Mucosa of gallbladder (tissue), 1 donor: ENCODE results near the gene AEBP2. TPM values are rescaled to one million over a fixed set of nuclear protein-coding genes. Genes with fewer than 3 reads are reported as not detected.

ENCODE experiments used
- DNase-seq: peaks from one replicate; pipeline ENCODE4 v3.0.0-alpha.2; 2020; ENCODE audit warnings: low spot score
- total RNA-seq: library from RNA; stranded (reverse); gene quantifications from one replicate; pipeline ENCODE4 v1.2.1, GENCODE V29; 2021
- donor health status: DM: no; HTN: no; CAD: no.

AEBP2 gene
- total RNA-seq, 1 donor from 2014 or later, result 39.5 TPM

GRCh38 chr12:19506497-19506896, 67.2 kb downstream of the AEBP2 start:
- no peak for DNase-seq

GRCh38 chr12:19507823-19508222, 68.5 kb downstream of the AEBP2 start:
- no peak for DNase-seq

GRCh38 chr12:19510461-19510860, 71.2 kb downstream of the AEBP2 start:
- DNase-seq, result no peak

GRCh38 chr12:19515179-19515578, 75.9 kb downstream of the AEBP2 start:
- DNase-seq, result no peak

- no peak for DNase-seq
These were observed 78.3 kb downstream of the AEBP2 start for GRCh38 chr12:19517583-19517982.

- no peak for DNase-seq
These were observed 78.9 kb downstream of the AEBP2 start for GRCh38 chr12:19518209-19518608.

GRCh38 chr12:19520646-19521415, 81.5 kb downstream of the AEBP2 start:
- DNase-seq, result no peak

- no peak for DNase-seq
These were observed 86.0 kb downstream of the AEBP2 start for GRCh38 chr12:19525274-19525673.

- DNase-seq, result no peak
These were observed 88.6 kb downstream of the AEBP2 start for GRCh38 chr12:19527866-19528265.

- no peak for DNase-seq
These were observed 89.5 kb downstream of the AEBP2 start for GRCh38 chr12:19528750-19529149.

GRCh38 chr12:19529951-19530636, 90.8 kb downstream of the AEBP2 start:
- DNase-seq, result no peak

- no peak for DNase-seq
These were observed 91.3 kb downstream of the AEBP2 start for GRCh38 chr12:19530637-19531023.

- no peak for DNase-seq
These were observed 94.3 kb downstream of the AEBP2 start for GRCh38 chr12:19533567-19533966.

GRCh38 chr12:19539071-19539470, 99.8 kb downstream of the AEBP2 start:
- DNase-seq, result no peak

- DNase-seq, result no peak
These were observed 100.5 kb downstream of the AEBP2 start for GRCh38 chr12:19539836-19540235.

GRCh38 chr12:19542606-19543005, 103.3 kb downstream of the AEBP2 start:
- no peak for DNase-seq

- no peak for DNase-seq
These were observed 105.1 kb downstream of the AEBP2 start for GRCh38 chr12:19544353-19544752.

GRCh38 chr12:19545301-19545700, 106.0 kb downstream of the AEBP2 start:
- no peak for DNase-seq

GRCh38 chr12:19546027-19546426, 106.7 kb downstream of the AEBP2 start:
- no peak for DNase-seq

GRCh38 chr12:19546611-19547162, 107.4 kb downstream of the AEBP2 start:
- DNase-seq, result peak; percentile 11

- DNase-seq, result no peak
These were observed 108.0 kb downstream of the AEBP2 start for GRCh38 chr12:19547271-19547671.

- DNase-seq, result no peak
These were observed 109.5 kb downstream of the AEBP2 start for GRCh38 chr12:19548834-19549233.

- no peak for DNase-seq
These were observed 111.3 kb downstream of the AEBP2 start for GRCh38 chr12:19550626-19551025.
